ENCODE data around the gene SASH1.

The SASH1 gene

GRCh38 chr6:148342350-148343046 lies at the start of gene SASH1:
Gene SASH1 (plus strand): TSS chr6:148342838. CDS start chr6:148343068, 230 bp downstream.
- no peak for DNase-seq (ENCODE audit: low read depth)

- no peak for DNase-seq (ENCODE audit: low read depth)
These were observed 49.2 kb upstream of the SASH1 start for GRCh38 chr6:148293181-148293995.

- no peak for DNase-seq (ENCODE audit: low read depth)
These were observed 48.6 kb upstream of the SASH1 start for GRCh38 chr6:148294059-148294458.

- no peak for DNase-seq (ENCODE audit: low read depth)
These were observed 47.3 kb upstream of the SASH1 start for GRCh38 chr6:148295261-148295887.

DNA sequence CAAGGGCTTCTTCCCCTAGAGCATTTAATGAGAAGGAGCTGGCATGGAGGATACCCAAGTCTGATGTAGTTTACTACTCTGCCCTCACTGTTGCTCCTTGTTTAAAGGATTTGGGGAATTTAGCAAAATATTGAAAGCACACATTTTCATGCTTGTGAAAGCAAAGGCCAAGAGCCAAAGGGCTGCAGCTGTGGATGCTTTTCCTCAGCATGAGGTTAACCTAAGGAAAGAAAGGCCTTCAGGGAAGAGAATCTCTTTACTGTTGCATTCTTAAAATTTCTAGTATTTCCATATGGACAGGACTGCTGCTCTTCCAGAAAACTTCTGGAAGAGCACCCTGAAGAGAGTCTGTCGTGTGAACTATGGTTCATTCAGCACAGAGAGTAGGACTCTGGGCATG lies 45.9 kb upstream of the SASH1 start:
- no peak for DNase-seq (ENCODE audit: low read depth)

DNA sequence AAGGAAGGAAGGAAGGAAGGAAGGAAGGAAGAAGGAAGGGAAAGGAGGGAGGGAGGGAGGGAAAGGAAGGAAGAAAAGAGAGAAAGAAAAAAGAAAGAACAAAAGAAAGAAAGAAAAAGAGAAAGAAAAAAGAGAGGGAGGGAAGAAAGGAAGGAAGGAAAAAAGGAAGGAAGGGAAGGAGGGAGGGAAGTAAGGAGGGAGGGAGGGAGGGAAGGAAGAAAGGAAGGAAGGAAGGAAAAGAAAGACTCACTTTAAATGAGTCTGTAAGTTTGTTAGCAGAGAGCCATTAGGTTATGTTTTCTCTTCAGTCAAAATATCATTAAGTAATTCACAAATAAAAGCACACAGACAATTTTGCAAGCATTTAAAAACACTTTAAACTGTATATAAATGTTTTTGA lies 44.0 kb upstream of the SASH1 start:
- DNase-seq (ENCODE audit: low read depth), result no peak

- no peak for DNase-seq (ENCODE audit: low read depth)
These were observed 39.0 kb upstream of the SASH1 start for GRCh38 chr6:148303616-148304015.

GRCh38 chr6:148304976-148305375 lies 37.7 kb upstream of the SASH1 start:
- no peak for DNase-seq (ENCODE audit: low read depth)

DNA sequence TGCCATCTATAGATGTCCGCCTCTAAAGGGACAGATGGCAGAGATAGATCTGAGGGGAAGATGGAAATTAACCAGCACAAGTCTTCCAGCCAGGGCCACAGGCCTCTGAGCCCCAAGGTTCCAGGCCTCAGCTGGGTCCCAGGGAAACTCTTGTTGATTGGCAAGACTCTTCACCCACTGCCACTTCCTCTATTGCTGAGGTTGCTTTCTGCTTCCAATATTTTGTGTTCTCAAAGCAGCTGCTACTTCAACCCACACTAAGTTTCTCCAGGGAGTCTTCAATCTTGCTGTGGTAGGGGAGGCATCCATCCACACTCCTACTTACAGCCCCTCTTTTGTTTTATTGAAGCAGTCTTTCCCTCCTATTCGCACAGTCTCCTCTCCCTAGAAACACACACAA lies 36.4 kb upstream of the SASH1 start:
- no peak for DNase-seq (ENCODE audit: low read depth)

DNA sequence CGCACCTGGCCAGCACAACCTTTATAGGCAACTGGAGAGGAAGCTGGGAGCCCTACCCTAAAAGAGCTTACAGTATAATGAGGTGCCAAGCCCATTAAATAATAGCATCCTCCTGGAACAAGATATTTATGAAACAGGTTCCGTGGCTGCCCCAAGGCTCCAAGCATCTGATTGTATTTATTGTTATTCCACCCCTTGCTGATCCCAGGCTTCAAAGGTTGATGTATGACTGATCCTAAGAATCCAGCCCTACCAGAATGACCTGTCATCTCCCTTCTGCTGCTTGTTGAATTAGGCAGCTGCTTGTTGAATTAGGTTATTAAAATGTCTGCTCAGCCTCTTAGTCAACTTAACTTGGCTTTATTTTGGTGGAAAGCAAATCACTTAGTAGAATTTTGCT lies 35.2 kb upstream of the SASH1 start:
- DNase-seq (ENCODE audit: low read depth), result no peak

- DNase-seq (ENCODE audit: low read depth), result no peak
These were observed 33.3 kb upstream of the SASH1 start for GRCh38 chr6:148309301-148309700.

- DNase-seq (ENCODE audit: low read depth), result no peak
These were observed 30.5 kb upstream of the SASH1 start for GRCh38 chr6:148311966-148312669.

DNA sequence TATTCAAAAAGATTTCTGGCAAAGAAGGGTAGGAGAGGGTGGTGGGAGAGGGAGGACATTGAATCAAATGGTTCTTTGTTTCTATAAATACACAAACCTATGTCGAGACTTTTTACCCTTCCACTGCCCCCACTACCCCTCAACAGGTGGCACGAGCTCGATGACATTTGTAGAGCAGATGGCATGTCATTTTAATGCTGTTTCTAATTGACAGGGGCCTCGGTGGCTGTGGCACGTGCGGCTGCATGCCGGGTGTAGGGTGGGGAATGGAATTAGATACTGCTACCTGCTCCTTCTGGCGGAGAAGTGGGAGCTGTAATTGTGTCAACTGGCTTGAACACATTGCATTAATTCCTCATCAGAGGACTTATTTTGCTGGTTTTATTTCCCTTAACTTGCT lies 29.1 kb upstream of the SASH1 start:
- no peak for DNase-seq (ENCODE audit: low read depth)

GRCh38 chr6:148316308-148316707 lies 26.3 kb upstream of the SASH1 start:
- no peak for DNase-seq (ENCODE audit: low read depth)

GRCh38 chr6:148317051-148317450 lies 25.6 kb upstream of the SASH1 start:
- no peak for DNase-seq (ENCODE audit: low read depth)

DNA sequence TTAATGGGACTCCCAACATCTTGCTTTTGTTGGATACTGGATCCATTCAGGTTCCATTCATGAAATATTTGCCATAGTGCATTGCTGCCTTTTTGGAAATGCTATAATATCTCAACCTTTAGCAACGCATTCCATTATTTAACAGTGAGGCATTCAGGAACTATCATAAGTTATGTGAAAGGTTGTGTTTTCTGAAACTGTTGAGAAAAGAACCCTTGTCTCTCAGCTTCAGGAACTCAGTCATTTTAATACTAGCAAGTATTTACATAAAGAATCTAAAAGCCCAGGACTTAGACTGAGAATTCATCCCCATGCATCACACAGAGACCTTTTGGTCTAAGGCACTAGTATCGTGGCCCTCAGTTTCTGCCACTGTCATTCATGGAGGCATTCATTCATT lies 24.9 kb upstream of the SASH1 start:
- DNase-seq (ENCODE audit: low read depth), result no peak

DNA sequence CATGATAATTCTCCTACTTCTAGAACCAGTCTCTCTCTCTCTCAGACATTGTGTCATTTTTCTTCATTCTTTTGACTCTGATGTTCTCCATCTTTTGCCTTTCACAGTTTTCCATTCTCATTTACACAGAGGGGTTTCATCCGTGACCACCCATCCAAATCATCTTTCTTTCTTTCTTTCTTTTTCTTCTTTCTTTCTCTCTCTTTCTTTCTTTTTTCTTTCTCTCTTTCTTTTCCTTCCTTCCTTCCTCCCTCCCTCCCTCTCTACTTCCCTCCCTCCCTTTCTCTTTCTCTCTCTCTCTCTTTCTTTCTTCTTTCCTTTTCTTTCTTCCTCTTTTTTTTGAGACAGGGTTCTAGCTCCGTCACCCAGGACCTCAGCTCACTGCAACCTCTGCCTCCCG lies 19.9 kb upstream of the SASH1 start:
- DNase-seq (ENCODE audit: low read depth), result no peak

DNA sequence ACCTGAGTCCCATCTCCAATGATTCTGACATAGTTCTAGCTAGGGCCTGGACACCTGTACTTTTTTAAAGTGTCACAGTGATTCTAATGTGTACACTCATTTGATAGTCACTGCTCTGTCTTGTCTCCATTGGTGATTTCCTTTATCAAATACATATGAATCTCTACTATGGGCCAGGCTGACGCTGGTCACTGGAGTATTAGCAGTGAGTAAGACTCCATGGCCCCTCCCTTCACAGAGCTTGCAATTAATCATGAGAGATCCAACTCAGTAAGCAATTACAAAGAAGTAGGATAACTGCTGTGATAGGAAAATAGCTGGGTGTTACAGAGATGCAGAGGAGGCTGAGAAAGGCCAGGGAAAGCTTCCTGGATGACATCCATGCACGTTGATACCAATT lies 19.3 kb upstream of the SASH1 start:
- DNase-seq (ENCODE audit: low read depth), result no peak

DNA sequence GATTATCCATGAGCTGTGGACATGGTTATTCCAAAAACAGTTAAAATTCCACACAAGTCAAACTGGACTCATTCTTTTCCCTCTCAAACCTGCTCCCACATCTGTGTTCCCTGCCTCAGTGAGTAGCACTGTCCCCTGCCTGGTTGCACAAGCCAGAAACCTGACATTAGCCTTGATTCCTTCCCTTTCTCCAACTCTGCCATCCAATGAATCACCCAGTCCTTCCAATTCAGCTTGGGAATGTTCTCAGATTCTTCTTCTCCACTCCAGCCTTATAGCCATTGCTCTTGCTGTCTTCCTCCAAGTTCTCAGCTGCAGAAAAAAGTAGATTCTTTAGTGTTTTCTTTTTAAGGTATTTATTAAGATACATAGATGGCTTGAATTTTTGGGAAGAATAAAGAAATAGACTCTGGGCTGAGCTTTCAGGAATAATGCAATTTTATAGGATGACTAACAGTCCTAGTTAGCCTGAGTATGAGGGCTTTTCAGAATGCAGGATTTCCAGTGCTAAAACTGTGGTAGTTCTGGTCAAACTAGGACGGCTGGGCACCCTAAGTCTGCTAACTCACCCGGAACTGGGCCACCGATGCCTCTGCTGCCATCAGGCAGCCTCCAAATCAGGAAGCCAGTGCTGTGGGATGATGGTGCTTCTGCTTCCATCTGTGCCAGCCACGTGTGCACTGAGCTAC lies 18.2 kb upstream of the SASH1 start:
- DNase-seq (ENCODE audit: low read depth), result no peak

DNA sequence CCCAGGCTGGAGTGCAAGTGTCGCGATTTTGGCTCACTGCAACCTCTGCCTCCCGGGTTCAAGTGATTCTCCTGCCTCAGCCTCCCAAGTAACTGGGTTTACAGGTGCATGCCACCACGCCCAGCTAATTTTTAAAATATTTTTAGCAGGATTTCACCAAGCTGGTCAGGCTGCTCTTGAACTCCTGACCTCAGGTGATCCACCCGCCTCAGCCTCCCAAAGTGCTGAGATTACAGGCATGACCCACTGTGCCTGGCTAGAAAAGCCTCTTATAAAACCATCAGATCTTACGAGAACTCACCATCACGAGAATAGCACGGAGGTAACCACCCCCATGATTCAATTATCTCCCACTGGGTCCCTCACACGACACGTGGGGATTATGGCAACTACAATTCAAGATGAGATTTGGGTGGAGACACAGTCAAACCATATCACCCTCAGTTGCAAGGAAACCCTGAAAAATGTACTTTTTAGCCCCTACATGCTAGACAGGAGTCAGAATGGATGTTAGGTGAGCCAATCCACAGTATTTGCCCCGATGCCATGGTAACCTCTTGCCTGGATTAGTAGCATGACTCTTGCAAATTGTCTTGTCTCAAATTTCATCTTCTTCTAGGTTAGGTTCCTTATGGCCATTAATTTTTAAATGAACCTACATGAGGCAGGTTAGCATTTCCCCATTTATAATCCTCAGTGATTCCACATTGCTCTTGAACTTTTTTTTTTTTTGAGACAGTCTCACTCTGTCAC lies 17.1 kb upstream of the SASH1 start:
- DNase-seq (ENCODE audit: low read depth), result no peak

- DNase-seq (ENCODE audit: low read depth), result no peak
These were observed 13.6 kb upstream of the SASH1 start for GRCh38 chr6:148328876-148329555.

Data from activated gamma-delta T cell treated with anti-CD3 and anti-CD28 coated beads, Interleukin-2, amount 50 U/mL, for 16 hours (primary cell).